Keratinocyte (primary cell): ENCODE data around the gene DYRK2. TPM values are rescaled to one million over a fixed set of nuclear protein-coding genes. Genes with fewer than 3 reads are reported as not detected.

Source experiments
- DNase-seq: peaks from one replicate; pipeline ENCODE4 v3.0.0-alpha.2; 2011; ENCODE audit warnings: low read depth, missing footprints, low spot score
- FAIRE-seq: peaks from 2 replicates; lab custom pipeline; 2011; peaks lifted over from hg19 to GRCh38; lab: Jason Lieb, UNC
- H2AFZ ChIP-seq: 2 replicates; pipeline ENCODE4 v1.6.0; 2012; ENCODE audit warnings: low read length, control low read depth, inconsistent platforms; ENCODE audit not compliant: control insufficient read depth
- H3K27ac ChIP-seq: 2 replicates; pipeline ENCODE4 v1.5.1; 2011; ENCODE audit warnings: low read length; ENCODE audit not compliant: control insufficient read depth, insufficient read depth
- H3K27me3 ChIP-seq: 3 replicates; pipeline ENCODE4 v1.6.0; 2011; ENCODE audit warnings: low read length; ENCODE audit not compliant: control insufficient read depth, insufficient read depth; ENCODE audit errors: extremely low read depth
- H3K36me3 ChIP-seq, 2 experiments: 2 replicates in 1 of 2; 3 replicates in 1 of 2; pipeline ENCODE4 v1.5.1; 2011; ENCODE audit warnings: low read length in 2 of 2, mild to moderate bottlenecking in 1 of 2; ENCODE audit not compliant: control insufficient read depth in 2 of 2, insufficient read depth in 2 of 2; ENCODE audit errors: extremely low read depth in 1 of 2
- H3K4me1 ChIP-seq: 3 replicates; pipeline ENCODE4 v1.5.1; 2011; ENCODE audit warnings: low read length; ENCODE audit not compliant: control insufficient read depth, insufficient read depth; ENCODE audit errors: extremely low read depth
- H3K4me2 ChIP-seq: 3 replicates; pipeline ENCODE4 v1.6.0; 2011; ENCODE audit warnings: low read depth, low read length; ENCODE audit not compliant: control insufficient read depth, insufficient read depth; ENCODE audit errors: extremely low read depth
- H3K4me3 ChIP-seq, 3 experiments: fragments of 200-600 bp in 1 of 3; sonication (generic) in 1 of 3; 2 replicates in 2 of 3; 3 replicates in 1 of 3; pipeline ENCODE4 v1.5.1; 2011 to 2016; ENCODE audit warnings: low read length in 3 of 3, mild to moderate bottlenecking in 3 of 3, control low read depth in 2 of 3, inconsistent platforms in 1 of 3, low read depth in 1 of 3, mixed read lengths in 1 of 3, mixed run types in 1 of 3, moderate library complexity in 1 of 3; ENCODE audit not compliant: control insufficient read depth in 2 of 3, insufficient read depth in 2 of 3; ENCODE audit errors: extremely low read depth in 1 of 3
- H3K79me2 ChIP-seq: 2 replicates; pipeline ENCODE4 v1.6.0; 2012; ENCODE audit warnings: low read length; ENCODE audit not compliant: control insufficient read depth, insufficient read depth
- H3K9ac ChIP-seq: 3 replicates; pipeline ENCODE4 v1.6.0; 2011; ENCODE audit warnings: low read length; ENCODE audit not compliant: control insufficient read depth, insufficient read depth; ENCODE audit errors: extremely low read depth
- H3K9me1 ChIP-seq: 3 replicates; pipeline ENCODE4 v1.6.0; 2011; ENCODE audit warnings: low read length; ENCODE audit not compliant: control insufficient read depth, insufficient read depth; ENCODE audit errors: extremely low read depth
- H3K9me3 ChIP-seq: 2 replicates; pipeline ENCODE4 v1.5.1; 2012; ENCODE audit warnings: low read depth, low read length; ENCODE audit not compliant: control insufficient read depth
- H4K20me1 ChIP-seq: 3 replicates; pipeline ENCODE4 v1.6.0; 2011; ENCODE audit warnings: low read length; ENCODE audit not compliant: control insufficient read depth, insufficient read depth; ENCODE audit errors: extremely low read depth
- EZH2 ChIP-seq: IDR thresholded peaks from one replicate; pipeline ENCODE4 v1.6.1; 2012; ENCODE audit warnings: inconsistent platforms, mild to moderate bottlenecking, low read length, moderate library complexity
- dilution Hi-C: fragments of 300-500 bp; cut with MboI; formaldehyde crosslinking; loops from one replicate; pipeline ENCODE4 v1.7.0; 2020; ENCODE audit warnings: low sequenced_read_pairs; ENCODE audit not compliant: extremely low pct_ligation_motif_present
- polyA plus RNA-seq, 5 experiments: library from polyadenylated mRNA; depleted of rRNA in 3 of 5; stranded (reverse) in 3 of 5; stranded (forward) in 1 of 5; unstranded in 1 of 5; fragments of >200 nt; gene quantifications; 1 replicate in 1 of 5; 2 replicates in 3 of 5; 3 replicates in 1 of 5; pipeline versions ENCODE4 v1.2.1 to v1.2.3, GENCODE V29; 2011 to 2012; ENCODE audit warnings: missing spikeins in 2 of 5, low read depth in 1 of 5, low replicate concordance in 1 of 5
- TF ChIP-seq, protein P1 (sequence below), 3 experiments: IDR thresholded peaks in 1 of 3; conservative IDR thresholded peaks in 1 of 3; optimal IDR thresholded peaks in 1 of 3; 2 replicates in 2 of 3; 3 replicates in 1 of 3; pipeline versions ENCODE3 to v1.5.1; 2011; ENCODE audit warnings: low read length in 3 of 3, mild to moderate bottlenecking in 3 of 3, moderate library complexity in 2 of 3, control low read depth in 1 of 3, inconsistent platforms in 1 of 3; ENCODE audit not compliant: insufficient read depth in 2 of 3; ENCODE audit errors: extremely low read depth in 1 of 3

DYRK2 gene
- polyA plus RNA-seq, 1 donor (not counting 4 experiments of a cell fraction or from before 2014, with no cell fraction given) = 22.7 TPM

- H3K4me3 ChIP-seq = no peak overlapping the region
- dilution Hi-C loops = no loop called here
- peaks cover 20% of the 10 kb centered on the region for H3K4me1 ChIP-seq
- no peaks in the 10 kb centered on the region for H3K9me1 ChIP-seq
- no peaks in the 10 kb centered on the region for H3K27me3 ChIP-seq
- no peak overlapping the region for H3K27ac ChIP-seq
- no peak for FAIRE-seq
- TF ChIP-seq, protein P1, sequence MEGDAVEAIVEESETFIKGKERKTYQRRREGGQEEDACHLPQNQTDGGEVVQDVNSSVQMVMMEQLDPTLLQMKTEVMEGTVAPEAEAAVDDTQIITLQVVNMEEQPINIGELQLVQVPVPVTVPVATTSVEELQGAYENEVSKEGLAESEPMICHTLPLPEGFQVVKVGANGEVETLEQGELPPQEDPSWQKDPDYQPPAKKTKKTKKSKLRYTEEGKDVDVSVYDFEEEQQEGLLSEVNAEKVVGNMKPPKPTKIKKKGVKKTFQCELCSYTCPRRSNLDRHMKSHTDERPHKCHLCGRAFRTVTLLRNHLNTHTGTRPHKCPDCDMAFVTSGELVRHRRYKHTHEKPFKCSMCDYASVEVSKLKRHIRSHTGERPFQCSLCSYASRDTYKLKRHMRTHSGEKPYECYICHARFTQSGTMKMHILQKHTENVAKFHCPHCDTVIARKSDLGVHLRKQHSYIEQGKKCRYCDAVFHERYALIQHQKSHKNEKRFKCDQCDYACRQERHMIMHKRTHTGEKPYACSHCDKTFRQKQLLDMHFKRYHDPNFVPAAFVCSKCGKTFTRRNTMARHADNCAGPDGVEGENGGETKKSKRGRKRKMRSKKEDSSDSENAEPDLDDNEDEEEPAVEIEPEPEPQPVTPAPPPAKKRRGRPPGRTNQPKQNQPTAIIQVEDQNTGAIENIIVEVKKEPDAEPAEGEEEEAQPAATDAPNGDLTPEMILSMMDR (optimal IDR thresholded peaks at IDR 0.05 in 1 of 3, IDR thresholded peaks at IDR 0.05 in 1 of 3, conservative IDR thresholded peaks at IDR 0.05 in 1 of 3; ENCODE audit: extremely low read depth in 1 of 3, insufficient read depth in 2 of 3, low read length in 3 of 3) = no peak
- TF ChIP-seq EZH2 = no peak
- no peak for DNase-seq
- no peaks in the 10 kb centered on the region for H3K9me3 ChIP-seq
- H3K4me2 ChIP-seq = no peak overlapping the region
- H2AFZ ChIP-seq = no peak overlapping the region
- H3K36me3 ChIP-seq = no peaks in the 10 kb centered on the region
- no peaks in the 10 kb centered on the region for H4K20me1 ChIP-seq
- no peaks in the 10 kb centered on the region for H3K79me2 ChIP-seq
- H3K9ac ChIP-seq = no peak overlapping the region
Measured at GRCh38 chr12:67693894-67694293, 45.3 kb downstream of the DYRK2 start.

DNA sequence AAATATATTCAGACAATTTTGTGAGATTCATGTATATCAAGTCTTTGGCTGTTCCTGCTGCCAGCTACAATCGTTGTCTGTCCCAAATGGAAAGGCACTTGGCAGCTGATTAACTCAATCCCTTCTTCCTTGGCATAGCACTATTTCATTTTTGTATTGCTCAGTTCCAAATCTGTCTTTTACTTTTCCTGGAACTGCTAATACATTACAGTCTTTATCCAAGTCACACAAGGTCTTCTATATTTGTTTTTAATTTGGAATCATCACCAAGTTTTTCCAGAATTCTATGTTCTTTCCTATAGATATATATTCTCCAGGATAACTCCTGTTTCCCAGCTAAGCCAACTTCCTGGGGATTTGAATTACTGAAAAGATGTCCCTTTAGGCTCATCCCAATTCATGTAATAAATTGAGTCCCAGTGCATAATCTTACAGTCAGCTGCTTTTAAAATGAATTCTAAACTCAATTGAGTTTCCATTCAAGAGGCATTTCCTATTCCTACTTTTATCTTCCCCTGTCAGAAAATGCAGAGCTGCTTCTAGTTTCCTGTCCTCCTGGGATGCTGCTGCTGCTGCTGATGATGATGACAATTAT, 45.9 kb downstream of the DYRK2 start:
- dilution Hi-C loops = no loop called here
- H3K9ac ChIP-seq = no peak overlapping the region
- TF ChIP-seq EZH2 = no peak
- TF ChIP-seq, protein P1 (optimal IDR thresholded peaks at IDR 0.05 in 1 of 3, IDR thresholded peaks at IDR 0.05 in 1 of 3, conservative IDR thresholded peaks at IDR 0.05 in 1 of 3; ENCODE audit: extremely low read depth in 1 of 3, insufficient read depth in 2 of 3, low read length in 3 of 3) = no peak
- no peak overlapping the region for H3K27ac ChIP-seq
- H3K9me3 ChIP-seq = no peaks in the 10 kb centered on the region
- H3K27me3 ChIP-seq = no peaks in the 10 kb centered on the region
- no peak overlapping the region for H3K4me2 ChIP-seq
- H4K20me1 ChIP-seq = no peaks in the 10 kb centered on the region
- H3K36me3 ChIP-seq = no peaks in the 10 kb centered on the region
- H3K79me2 ChIP-seq = no peaks in the 10 kb centered on the region
- FAIRE-seq (no peak), DNase-seq (no peak)
- no peak overlapping the region for H2AFZ ChIP-seq
- H3K4me1 ChIP-seq = peaks cover 25% of the 10 kb centered on the region
- no peaks in the 10 kb centered on the region for H3K9me1 ChIP-seq
- H3K4me3 ChIP-seq = no peak overlapping the region
